Transverse colon (tissue), 4 donors: ENCODE data around the gene FTSJ1. TPM values are rescaled to one million over a fixed set of nuclear protein-coding genes. Genes with fewer than 3 reads are reported as not detected.
A peak's percentile ranks its signal among the peaks of the same experiment; 100 is the strongest.

Experiments
- DNase-seq: peaks from one replicate; pipeline ENCODE4 v3.0.0-alpha.2; 2019
- H3K27ac ChIP-seq, 4 donors: fragments of 200-600 bp; sonication (generic); 2 replicates each; pipeline ENCODE4 v1.5.1; 2016 to 2018; ENCODE audit warnings: inconsistent platforms in 4 of 4
- H3K27me3 ChIP-seq: fragments of 200-600 bp; sonication (generic); 2 replicates; pipeline ENCODE4 v1.5.1; 2017; ENCODE audit warnings: inconsistent platforms
- H3K36me3 ChIP-seq, 4 donors: fragments of 200-600 bp; sonication (generic); 2 replicates each; pipeline ENCODE4 v1.5.1; 2017 to 2019; ENCODE audit warnings: inconsistent platforms in 4 of 4
- H3K4me1 ChIP-seq, 4 donors: fragments of 200-600 bp; sonication (generic); 2 replicates each; pipeline ENCODE4 v1.5.1; 2017 to 2020; ENCODE audit warnings: inconsistent platforms in 4 of 4
- H3K4me3 ChIP-seq, 4 donors: fragments of 200-600 bp; sonication (generic); 1 replicate in 1 of 4; 2 replicates in 3 of 4; pipeline versions ENCODE4 v1.5.1 to v1.6.1; 2017 to 2019; ENCODE audit warnings: inconsistent platforms in 4 of 4
- H3K9me3 ChIP-seq, 2 donors: fragments of 200-600 bp; sonication (generic); 2 replicates each; pipeline ENCODE4 v1.5.1; 2017 to 2019; ENCODE audit warnings: inconsistent platforms in 2 of 2
- CTCF ChIP-seq, 5 experiments: fragments of 200-600 bp in 3 of 5; fragments of 450-650 bp in 2 of 5; sonication (generic) in 3 of 5; IDR thresholded peaks; 1 replicate in 2 of 5; 2 replicates in 3 of 5; pipeline ENCODE4 v1.5.1; 2016 to 2017; ENCODE audit warnings: antibody characterized with exemption in 5 of 5, inconsistent platforms in 3 of 5, mild to moderate bottlenecking in 2 of 5, moderate library complexity in 1 of 5
- EP300 ChIP-seq: sonication (generic); formaldehyde crosslinking; IDR thresholded peaks from one replicate; pipeline ENCODE4 v1.6.1; 2017; ENCODE audit warnings: antibody characterized with exemption, low read depth
- POLR2A ChIP-seq: fragments of 450-650 bp; IDR thresholded peaks from one replicate; pipeline ENCODE4 v1.6.1; 2016; ENCODE audit warnings: antibody characterized with exemption, mild to moderate bottlenecking, moderate library complexity
- POLR2AphosphoS5 ChIP-seq, 3 donors: sonication (generic); formaldehyde crosslinking; IDR thresholded peaks; one replicate each; pipeline ENCODE4 v1.6.1; 2016; ENCODE audit warnings: antibody characterized with exemption in 3 of 3
- WGBS, 2 donors: methylation state at CpG; one replicate each; pipeline ENCODE4 v1.1.5; 2018; ENCODE audit warnings: low coverage in 1 of 2; 5-methylcytosine and 5-hydroxymethylcytosine counted together
- in situ Hi-C, 4 donors: fragments of 200-750 bp; cut with MboI; loops; one replicate each; pipeline versions ENCODE4 v1.15.0 to v1.15.1; 2017; ENCODE audit warnings: low sequenced_read_pairs in 3 of 4, low pct_ligation_motif_present in 1 of 4, low pct_unique_long_range_greater_than_20kb in 1 of 4
- intact Hi-C: fragments of 100-400 bp; cut with DNase I; formaldehyde crosslinking; loops from one replicate; pipeline ENCODE4 v1.15.1; 2023; ENCODE audit warnings: low total_unique reads
- total RNA-seq, 4 donors: library from RNA; depleted of rRNA; stranded (reverse); fragments of >200 nt; gene quantifications; one replicate each; pipeline ENCODE4 v1.1.0, GENCODE V29; 2016

The FTSJ1 gene
- total RNA-seq, 4 donors from 2014 or later: 15.3 to 33.2 (median 31.1) TPM

- no peak for TF ChIP-seq CTCF (IDR thresholded peaks at IDR 0.05)
- no peak for TF ChIP-seq POLR2AphosphoS5 (IDR thresholded peaks at IDR 0.05)
- no peak for TF ChIP-seq POLR2A
- no peak for TF ChIP-seq EP300
- DNase-seq: no peak
- 87% methylated on average over 3 of the region's 3 CpGs; no CpG with 5 or more reads in 1 of the 2 donors for WGBS, 2 donors
- no peaks in the 10 kb centered on the region for H3K4me1 ChIP-seq
- no peaks in the 10 kb centered on the region for H3K36me3 ChIP-seq
- H3K9me3 ChIP-seq: no peaks in the 10 kb centered on the region
- intact Hi-C loops: no loop called here
- H3K4me3 ChIP-seq: no peak overlapping the region
- H3K27ac ChIP-seq: peak overlapping the region in 3 of 4 donors; percentile 58 to 78 (median 66)
- no peaks in the 10 kb centered on the region for H3K27me3 ChIP-seq
- in situ Hi-C loops: no loop called here
These were observed 54.7 kb downstream of the FTSJ1 start for GRCh38 chrX:48530736-48531135.

- no peak for DNase-seq
- peak in 1 of 3 donors; percentile 8 for TF ChIP-seq POLR2AphosphoS5 (IDR thresholded peaks at IDR 0.05)
- TF ChIP-seq CTCF (IDR thresholded peaks at IDR 0.05): no peak
- no peaks in the 10 kb centered on the region for H3K4me1 ChIP-seq
- WGBS, 2 donors: 0 to 55% methylated on average over 1 to 5 of the region's 5 CpGs
- intact Hi-C loops (no loop called here), in situ Hi-C loops (no loop called here)
- peak overlapping the region; percentile 43 to 78 (median 62) for H3K27ac ChIP-seq
- no peak overlapping the region for H3K4me3 ChIP-seq
- H3K36me3 ChIP-seq: no peaks in the 10 kb centered on the region
- H3K9me3 ChIP-seq: no peaks in the 10 kb centered on the region
- H3K27me3 ChIP-seq: no peaks in the 10 kb centered on the region
These were observed 55.5 kb downstream of the FTSJ1 start for GRCh38 chrX:48531358-48531959.

GRCh38 chrX:48532161-48532560 lies 56.2 kb downstream of the FTSJ1 start:
- in situ Hi-C loops: no loop called here
- intact Hi-C loops: no loop called here
- WGBS, 2 donors: 60% methylated on average over 1 of the region's 1 CpG; no CpG with 5 or more reads in 1 of the 2 donors

GRCh38 chrX:48533165-48533564 lies 57.2 kb downstream of the FTSJ1 start:
- no peak overlapping the region for H3K27ac ChIP-seq
- H3K4me1 ChIP-seq: no peaks in the 10 kb centered on the region
- no peaks in the 10 kb centered on the region for H3K36me3 ChIP-seq
- no peaks in the 10 kb centered on the region for H3K27me3 ChIP-seq
- in situ Hi-C loops (no loop called here), intact Hi-C loops (no loop called here)
- DNase-seq: no peak
- H3K4me3 ChIP-seq: no peak overlapping the region
- WGBS, 2 donors: 83% methylated on average over 3 of the region's 3 CpGs; no CpG with 5 or more reads in 1 of the 2 donors
- TF ChIP-seq POLR2A (no peak), POLR2AphosphoS5 (IDR thresholded peaks at IDR 0.05) (no peak), EP300 (no peak), CTCF (IDR thresholded peaks at IDR 0.05) (no peak)
- no peaks in the 10 kb centered on the region for H3K9me3 ChIP-seq

More at GRCh38 chrX:48532161-48532560, 56.2 kb downstream of the FTSJ1 start:
- H3K4me1 ChIP-seq: no peaks in the 10 kb centered on the region
- no peak overlapping the region for H3K4me3 ChIP-seq
- H3K9me3 ChIP-seq: no peaks in the 10 kb centered on the region
- H3K27ac ChIP-seq: peak overlapping the region; percentile 30 to 78 (median 62)
- TF ChIP-seq POLR2AphosphoS5 (IDR thresholded peaks at IDR 0.05): no peak
- no peak for TF ChIP-seq EP300
- H3K36me3 ChIP-seq: no peaks in the 10 kb centered on the region
- DNase-seq: no peak
- no peaks in the 10 kb centered on the region for H3K27me3 ChIP-seq

Other genes with a start within 250 kb of the FTSJ1 start
- not detected for gene SSX1, start 220.8 kb upstream of the FTSJ1 start, total RNA-seq
- not detected for gene SSX3, start 119.5 kb upstream of the FTSJ1 start, total RNA-seq
- not detected for gene SSX4, start 92.7 kb upstream of the FTSJ1 start, total RNA-seq
- gene SSX4B, start 64.2 kb upstream of the FTSJ1 start, total RNA-seq: not detected
- 10 to 100 TPM in 3 of 4 donors, 1 to 10 TPM in 1; 5.7 to 14.3 (median 11.3) TPM for gene SLC38A5, start 5.9 kb upstream of the FTSJ1 start, total RNA-seq
- gene PORCN, start 32.8 kb downstream of the FTSJ1 start, total RNA-seq: 10 to 100 TPM in 1 of 4 donors, 1 to 10 TPM in 3; 1.5 to 10.1 (median 8.2) TPM
- gene EBP, start 45.6 kb downstream of the FTSJ1 start, total RNA-seq: 10 to 100 TPM; 19.9 to 88.7 (median 67.6) TPM
- 10 to 100 TPM in 3 of 4 donors, 1 to 10 TPM in 1; 8.1 to 27.7 (median 13.3) TPM for gene TBC1D25, start 63.5 kb downstream of the FTSJ1 start, total RNA-seq
- gene RBM3, start 98.3 kb downstream of the FTSJ1 start, total RNA-seq: 100 to 1,000 TPM in 3 of 4 donors, 10 to 100 TPM in 1; 65.7 to 157 (median 127) TPM
- 100 to 1,000 TPM in 3 of 4 donors, 10 to 100 TPM in 1; 96.5 to 238 (median 184) TPM for gene WDR13, start 121.3 kb downstream of the FTSJ1 start, total RNA-seq
- gene WAS, start 207.6 kb downstream of the FTSJ1 start, total RNA-seq: 10 to 100 TPM in 1 of 4 donors, 1 to 10 TPM in 3; 3.2 to 13.1 (median 6.3) TPM
- 1 to 10 TPM in 3 of 4 donors, under 1 TPM in 1; 1.00 to 5.3 (median 4.4) TPM for gene SUV39H1, start 220.5 kb downstream of the FTSJ1 start, total RNA-seq